NCI-H69 (cell line): ENCODE data around the gene TLCD3A.
A peak's percentile ranks its signal among the peaks of the same experiment; 100 is the strongest.
"Not testable (repeated sequence)": the region's sequence is repeated elsewhere in the genome, so short reads cannot be mapped to it uniquely, and the experiment has no call there.

Experiments used
- DNase-seq: peaks from one replicate; lab custom pipeline; 2025; lab: John Stamatoyannopoulos, UW

The TLCD3A gene

GRCh38 chr17:749359-749758 is 17.0 kb downstream of the TLCD3A start:
- not testable (repeated sequence) for DNase-seq

GRCh38 chr17:750431-751037 is 18.1 kb downstream of the TLCD3A start:
- DNase-seq = no peak

DNA sequence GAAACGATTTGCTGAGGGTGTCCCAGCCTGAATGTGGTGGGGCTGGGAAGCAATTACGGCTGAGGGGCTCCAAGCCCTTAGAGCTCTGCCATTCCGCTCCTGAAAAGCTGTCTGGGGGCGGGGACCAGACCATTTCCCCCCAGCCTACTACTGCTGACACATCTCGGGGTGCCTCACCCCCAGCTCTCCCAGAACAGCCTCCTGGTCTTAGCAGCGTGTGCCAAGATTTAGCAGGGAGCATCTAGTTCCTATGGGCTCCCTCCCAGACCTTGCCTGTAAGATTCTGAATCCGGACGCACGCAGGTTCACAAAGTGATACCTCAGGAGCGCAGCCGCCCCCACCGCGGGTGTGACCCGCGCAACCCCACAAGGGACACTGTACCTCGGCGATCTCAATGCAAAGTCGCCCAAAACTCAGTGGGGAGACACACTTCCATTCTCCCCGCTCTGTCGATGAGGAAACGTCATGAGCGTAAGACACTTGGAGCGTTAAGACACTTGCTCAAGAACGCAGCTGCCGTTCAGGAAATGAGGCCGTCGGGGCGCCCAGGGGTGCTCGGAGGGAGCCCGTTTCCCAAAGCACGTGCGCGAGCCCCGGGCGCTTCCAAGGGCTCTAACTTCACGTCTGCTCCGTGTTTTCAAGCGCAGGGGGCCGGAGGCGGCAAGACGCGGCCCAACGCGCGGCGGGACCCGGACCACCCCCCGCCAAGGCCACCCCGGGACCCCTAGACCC is 19.0 kb downstream of the TLCD3A start:
- DNase-seq = peak; percentile 48

DNA sequence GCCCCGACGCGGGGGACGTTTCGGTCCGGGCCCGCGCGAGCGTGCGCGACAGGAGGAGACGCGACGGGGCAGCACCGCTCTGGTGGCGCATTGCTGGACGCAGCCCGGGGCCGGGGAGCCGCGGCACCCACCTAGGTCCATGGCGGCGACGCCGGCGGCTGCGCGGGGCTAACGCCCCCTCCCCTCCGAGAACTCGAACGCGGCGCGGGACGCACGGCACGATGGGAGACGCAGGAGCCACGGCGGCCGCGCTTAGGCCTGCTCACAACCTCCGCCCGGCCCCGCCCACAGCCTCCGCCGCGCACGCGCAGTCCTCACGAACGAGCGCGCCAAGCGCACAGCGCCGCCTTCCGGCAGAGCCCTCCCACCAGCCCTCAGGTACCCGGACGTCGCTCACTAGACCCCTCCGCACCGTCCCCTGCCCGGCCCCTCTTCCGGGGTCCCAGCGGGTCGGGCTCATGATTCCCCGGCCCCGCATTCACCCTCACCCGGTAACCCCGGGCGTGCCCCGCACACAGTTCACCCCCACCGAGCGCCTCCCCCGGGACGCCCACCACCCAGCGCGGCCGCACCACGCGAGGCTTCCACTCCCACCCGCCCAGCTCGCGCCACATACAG is 19.7 kb downstream of the TLCD3A start, which contains the start of gene GEMIN4:
Gene GEMIN4, minus strand, starts transcription at position 263 of the 618 bp plus-strand sequence. Its CDS starts 122 bp downstream, at position 141.
- peak; percentile 93 for DNase-seq

DNA sequence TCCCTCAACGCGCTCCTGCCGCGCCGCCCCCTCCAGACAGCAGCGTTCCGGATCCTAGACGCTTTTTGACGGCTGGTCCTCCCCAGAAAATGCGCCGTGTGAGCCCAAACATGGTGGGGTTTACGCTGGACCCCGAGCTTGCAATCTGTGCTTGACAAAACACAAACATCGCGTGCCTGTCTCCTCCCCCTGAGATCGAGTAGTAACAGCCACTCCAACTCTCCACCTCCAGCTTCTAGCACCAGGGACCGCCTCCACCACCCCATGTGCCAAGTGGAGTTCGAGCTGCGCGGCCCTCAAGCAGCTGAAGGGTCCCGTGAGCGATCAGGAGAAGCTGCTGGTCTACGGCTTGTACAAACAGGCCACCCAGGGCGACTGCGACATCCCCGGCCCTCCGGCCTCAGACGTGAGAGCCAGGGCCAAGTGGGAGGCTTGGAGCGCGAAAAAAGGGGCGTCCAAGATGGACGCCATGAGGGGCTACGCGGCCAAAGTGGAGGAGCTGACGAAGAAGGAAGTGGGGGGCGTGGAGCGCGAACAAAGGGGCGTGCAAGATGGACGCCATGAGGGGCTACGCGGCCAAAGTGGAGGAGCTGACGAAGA is 20.3 kb downstream of the TLCD3A start:
- peak; percentile 63 for DNase-seq

DNA sequence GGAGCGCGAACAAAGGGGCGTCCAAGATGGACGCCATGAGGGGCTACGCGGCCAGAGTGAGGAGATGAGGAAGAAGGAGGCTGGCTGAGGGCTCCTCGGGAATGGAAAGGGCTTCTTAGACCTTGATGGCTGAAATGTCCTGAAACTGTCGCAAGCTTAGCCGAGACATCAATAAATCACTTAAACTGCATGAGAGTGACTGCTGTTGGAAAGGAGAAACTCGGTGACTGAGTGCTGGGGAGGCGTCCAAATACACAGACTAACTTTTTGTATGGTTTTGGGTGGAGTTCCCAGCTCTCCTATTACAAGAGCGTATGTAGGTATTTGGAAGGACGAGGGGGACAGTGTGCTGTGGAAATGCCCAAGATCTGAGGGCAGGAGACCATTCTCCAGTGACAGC is 21.0 kb downstream of the TLCD3A start:
- DNase-seq = no peak

GRCh38 chr17:755319-755961 is 23.0 kb downstream of the TLCD3A start:
- not testable (repeated sequence) for DNase-seq

DNA sequence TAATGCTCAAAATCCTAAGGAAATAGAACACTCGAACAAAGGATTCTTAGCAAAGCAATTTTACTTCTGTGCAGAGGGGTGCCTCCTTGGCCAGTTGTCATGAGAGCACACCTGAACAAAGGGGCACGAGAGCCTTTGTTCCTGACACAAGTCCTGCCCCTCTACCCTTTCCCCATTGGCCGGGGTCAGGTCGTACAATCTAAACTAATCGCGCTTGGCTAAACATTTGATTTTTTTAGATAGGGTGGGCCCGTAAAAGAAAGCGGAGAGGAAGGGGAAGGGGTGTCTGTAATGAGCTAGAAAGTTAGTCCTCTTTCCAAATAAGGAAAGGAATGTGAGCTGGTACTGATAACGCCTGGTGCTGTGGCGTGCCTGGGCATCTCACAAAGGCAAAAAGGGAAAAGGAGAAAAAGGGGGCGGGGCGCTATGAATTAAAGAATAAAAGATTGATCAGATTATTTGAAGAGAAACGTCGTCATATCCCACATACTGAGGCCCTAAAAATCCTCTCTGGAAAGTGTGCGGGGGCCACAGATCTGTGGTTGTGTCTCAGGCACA is 23.7 kb downstream of the TLCD3A start:
- not testable (repeated sequence) for DNase-seq

- no peak for DNase-seq
Observed at GRCh38 chr17:759964-760363, 27.6 kb downstream of the TLCD3A start.

- no peak for DNase-seq
Observed at GRCh38 chr17:760371-760770, 28.0 kb downstream of the TLCD3A start.

- DNase-seq = no peak
Observed at GRCh38 chr17:767076-767475, 34.7 kb downstream of the TLCD3A start.

GRCh38 chr17:773016-773415 is 40.6 kb downstream of the TLCD3A start:
- no peak for DNase-seq

- DNase-seq = peak; percentile 80
Observed at GRCh38 chr17:773467-774312, 41.3 kb downstream of the TLCD3A start.

- DNase-seq = no peak
Observed at GRCh38 chr17:774313-774584, 41.9 kb downstream of the TLCD3A start.

DNA sequence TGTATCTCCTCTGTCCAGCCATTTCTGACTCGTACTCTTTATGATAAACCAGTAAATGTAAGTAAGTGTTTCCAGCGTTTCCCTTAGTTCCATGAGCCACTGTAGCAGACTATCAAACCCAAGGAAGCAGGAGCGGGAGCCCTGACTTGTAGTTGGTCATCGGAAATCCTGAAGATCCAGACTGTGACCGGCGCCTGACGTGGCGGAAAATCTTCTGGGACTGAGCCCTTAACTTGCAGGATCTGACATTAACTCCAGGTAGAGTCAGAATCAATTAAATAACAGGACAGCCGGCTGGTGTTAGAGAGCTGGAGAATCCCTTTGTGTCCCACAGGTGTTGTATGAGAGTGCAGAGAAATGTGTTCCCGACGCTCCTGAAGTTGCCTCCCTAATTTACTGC is 45.7 kb downstream of the TLCD3A start:
- DNase-seq = no peak

DNA sequence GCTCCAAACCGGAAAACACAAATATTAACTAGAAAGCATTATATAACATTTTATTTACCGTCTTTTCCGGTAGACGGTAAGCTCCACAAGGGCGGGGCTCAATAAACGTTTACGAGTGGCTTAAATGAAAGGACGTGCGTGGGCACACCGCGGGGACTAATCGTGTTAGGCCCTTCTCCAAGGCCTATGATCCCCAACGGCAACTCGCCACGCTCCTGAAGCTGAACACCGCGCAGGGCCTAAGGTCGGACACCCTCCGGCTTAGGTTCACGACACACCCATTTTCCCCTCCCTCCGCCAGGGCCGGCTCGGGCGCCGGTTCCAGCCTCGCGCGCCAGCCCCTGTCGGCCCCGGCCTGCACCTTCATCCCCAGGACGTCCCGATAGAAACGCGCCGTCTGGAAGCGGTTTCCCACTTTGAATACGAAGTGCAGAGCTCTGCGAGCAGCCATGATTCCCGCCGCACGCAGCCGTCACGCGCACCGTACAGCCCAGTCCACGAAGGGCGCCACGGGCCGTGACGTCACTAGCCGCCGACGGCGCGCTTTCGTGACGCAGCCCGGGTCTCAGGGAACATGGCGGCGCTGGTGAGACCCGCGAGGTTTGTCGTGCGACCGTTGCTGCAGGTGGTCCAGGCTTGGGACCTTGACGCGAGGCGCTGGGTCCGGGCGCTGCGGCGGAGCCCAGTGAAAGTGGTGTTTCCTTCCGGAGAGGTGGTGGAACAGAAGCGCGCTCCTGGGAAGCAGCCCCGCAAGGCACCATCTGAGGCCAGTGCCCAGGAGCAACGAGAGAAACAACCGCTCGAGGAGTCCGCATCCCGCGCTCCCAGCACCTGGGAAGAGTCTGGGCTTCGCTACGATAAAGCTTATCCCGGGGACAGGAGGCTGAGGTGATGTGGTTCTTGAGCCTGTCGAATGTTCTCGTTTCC is 49.7 kb downstream of the TLCD3A start, which contains the start of the genes GLOD4 and MRM3:
Gene GLOD4, minus strand, starts transcription at position 476 of the 927 bp plus-strand sequence. Its CDS starts 25 bp downstream, at position 451.
Gene MRM3, plus strand, starts transcription at position 549 of the 927 bp plus-strand sequence. Its CDS starts 26 bp downstream, at position 575.
- DNase-seq = peak; percentile 84

DNA sequence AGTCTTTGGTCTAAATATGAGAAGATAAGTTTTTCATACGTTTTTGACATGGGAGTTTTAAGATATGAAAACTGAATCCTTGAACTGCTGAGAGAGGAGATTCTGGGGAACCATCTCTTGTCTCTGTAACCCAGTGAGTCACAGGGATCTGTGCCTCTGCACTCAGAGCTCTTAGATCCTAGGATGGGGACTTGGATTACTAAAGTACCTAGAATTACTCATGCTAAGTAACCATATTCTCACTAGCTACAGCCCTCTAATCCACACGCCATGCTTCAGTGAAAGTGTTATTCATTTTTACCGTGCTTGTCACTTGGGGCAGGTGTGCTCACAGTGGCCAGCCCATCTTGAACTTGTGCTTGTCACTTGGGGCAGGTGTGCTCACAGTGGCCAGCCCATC is 51.7 kb downstream of the TLCD3A start:
- DNase-seq = no peak

DNA sequence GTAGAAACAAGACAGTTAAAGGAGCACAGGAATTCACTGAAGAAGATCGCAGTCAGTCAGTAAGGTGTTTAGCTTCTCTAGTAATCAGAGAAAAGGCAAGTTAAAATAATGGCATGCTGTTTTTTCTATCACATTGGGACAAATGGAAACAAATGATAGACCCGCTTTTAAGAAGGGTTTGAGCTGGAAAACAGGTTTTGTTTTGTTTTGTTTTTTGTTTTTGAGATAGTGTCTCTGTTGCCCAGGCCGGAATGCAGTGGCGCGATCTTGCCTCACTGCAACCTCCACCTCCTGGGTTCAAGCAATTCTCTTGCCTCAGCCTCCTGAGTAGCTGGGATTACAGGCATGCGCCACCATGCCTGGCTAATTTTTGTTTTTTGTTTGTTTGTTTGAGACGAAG is 53.5 kb downstream of the TLCD3A start:
- DNase-seq = not testable (repeated sequence)

DNA sequence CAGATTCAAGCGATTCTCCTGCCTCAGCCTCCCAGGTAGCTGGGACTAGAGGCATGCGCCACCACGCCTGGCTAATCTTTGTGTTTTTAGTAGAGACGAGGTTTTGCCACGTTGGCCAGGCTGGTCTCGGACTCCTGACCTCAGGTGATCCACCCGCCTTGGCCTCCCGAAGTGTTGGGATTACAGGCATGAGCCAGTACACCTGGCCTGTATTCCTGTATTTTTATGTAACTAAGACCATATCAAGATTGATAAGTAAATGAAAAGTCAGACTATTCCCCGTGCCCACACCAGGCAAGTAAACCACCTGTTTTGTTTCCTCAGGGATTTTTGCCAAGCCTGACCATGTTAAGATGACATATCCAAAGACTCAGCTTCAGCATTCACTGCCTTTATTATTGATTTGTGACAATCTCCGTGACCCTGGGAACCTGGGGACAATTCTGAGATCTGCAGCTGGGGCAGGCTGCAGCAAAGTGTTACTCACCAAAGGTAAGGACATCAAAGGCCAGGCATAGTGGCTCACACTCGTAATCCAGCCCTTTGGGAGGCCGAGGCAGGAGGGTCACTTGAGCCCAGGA is 55.3 kb downstream of the TLCD3A start:
- DNase-seq = no peak
